ENCODE data around the gene CHI3L1. TPM values are rescaled to one million over a fixed set of nuclear protein-coding genes. Genes with fewer than 3 reads are reported as not detected.

The CHI3L1 gene
- total RNA-seq, 4 donors from 2014 or later: 7.3 to 625 (median 33.2) TPM

GRCh38 chr1:203149188-203149840 lies 37.2 kb downstream of the CHI3L1 start:
- TF ChIP-seq CTCF (IDR thresholded peaks at IDR 0.05; ENCODE audit: low read depth): no peak

- TF ChIP-seq CTCF (IDR thresholded peaks at IDR 0.05; ENCODE audit: low read depth): no peak
Observed at GRCh38 chr1:203148579-203148978, 37.9 kb downstream of the CHI3L1 start.

- no peak for TF ChIP-seq CTCF (IDR thresholded peaks at IDR 0.05; ENCODE audit: low read depth)
Observed at GRCh38 chr1:203148127-203148526, 38.4 kb downstream of the CHI3L1 start.

GRCh38 chr1:203147376-203147775 lies 39.1 kb downstream of the CHI3L1 start:
- TF ChIP-seq CTCF (IDR thresholded peaks at IDR 0.05; ENCODE audit: low read depth): no peak

- no peak for TF ChIP-seq CTCF (IDR thresholded peaks at IDR 0.05; ENCODE audit: low read depth)
Observed at GRCh38 chr1:203146537-203146936, 40.0 kb downstream of the CHI3L1 start.

GRCh38 chr1:203146042-203146369 lies 40.5 kb downstream of the CHI3L1 start:
- TF ChIP-seq CTCF (IDR thresholded peaks at IDR 0.05; ENCODE audit: low read depth): no peak

- TF ChIP-seq CTCF (IDR thresholded peaks at IDR 0.05; ENCODE audit: low read depth): no peak
Observed at GRCh38 chr1:203145321-203146041, 41.0 kb downstream of the CHI3L1 start.

Data from subcutaneous adipose tissue (tissue), 4 donors.